H1 (cell line): ENCODE results near the gene DHCR24. TPM values are rescaled to one million over a fixed set of nuclear protein-coding genes. Genes with fewer than 3 reads are reported as not detected.
A peak's percentile ranks its signal among the peaks of the same experiment; 100 is the strongest.

Source experiments
- CTCF ChIA-PET: fragments of 300-600 bp; sonication (Branson Sonifier 250); formaldehyde crosslinking; loops from one replicate; lab custom pipeline; 2021; ENCODE audit not compliant: partially characterized antibody; lab: Charles Lee
- POLR2A ChIA-PET: fragments of 300-600 bp; sonication (Branson Sonifier 250); formaldehyde crosslinking; loops from one replicate; lab custom pipeline; 2021; ENCODE audit warnings: inconsistent platforms; ENCODE audit not compliant: partially characterized antibody; lab: Charles Lee
- DNase-seq, 2 experiments: peaks; one replicate each; pipeline versions ENCODE4 v3.0.0 to v3.0.0-alpha.2; 2010 to 2022; ENCODE audit warnings: low spot score in 2 of 2, low read depth in 1 of 2, mixed read lengths in 1 of 2
- FAIRE-seq: peaks from 2 replicates; lab custom pipeline; 2011; peaks lifted over from hg19 to GRCh38; lab: Jason Lieb, UNC
- H2AFZ ChIP-seq: 2 replicates; pipeline ENCODE4 v1.8.1; 2012; ENCODE audit warnings: low read length, inconsistent platforms
- H2AK5ac ChIP-seq: 2 replicates; pipeline ENCODE4 v1.6.1; 2013; ENCODE audit warnings: low read depth, low read length
- H2BK120ac ChIP-seq: replicated peaks from 2 replicates; pipeline ENCODE3; 2013; ENCODE audit warnings: low read depth, low read length, inconsistent platforms
- H2BK12ac ChIP-seq: 2 replicates; pipeline ENCODE4 v1.6.1; 2013; ENCODE audit warnings: low read depth, low read length
- H2BK15ac ChIP-seq: 2 replicates; pipeline ENCODE4 v1.6.1; 2013; ENCODE audit warnings: low read length
- H2BK20ac ChIP-seq: 2 replicates; pipeline ENCODE4 v1.6.1; 2013; ENCODE audit warnings: low read length
- H2BK5ac ChIP-seq: 2 replicates; pipeline ENCODE4 v1.6.1; 2013; ENCODE audit warnings: low read depth, low read length
- H3K14ac ChIP-seq: 2 replicates; pipeline ENCODE4 v1.6.1; 2013; ENCODE audit warnings: inconsistent platforms; ENCODE audit not compliant: insufficient read length
- H3K18ac ChIP-seq: 2 replicates; pipeline ENCODE4 v1.6.1; 2013; ENCODE audit warnings: low read length; ENCODE audit errors: extremely low read depth
- H3K23ac ChIP-seq: 2 replicates; pipeline ENCODE4 v1.6.1; 2013; ENCODE audit warnings: inconsistent platforms; ENCODE audit not compliant: insufficient read length
- H3K23me2 ChIP-seq: 2 replicates; pipeline ENCODE4 v1.6.1; 2013; ENCODE audit warnings: low read depth, low read length
- H3K27ac ChIP-seq: 2 replicates; pipeline ENCODE4 v1.6.1; 2011; ENCODE audit warnings: low read depth, low read length, inconsistent platforms
- H3K27me3 ChIP-seq, 4 experiments: replicated peaks in 1 of 4; 1 replicate in 1 of 4; 2 replicates in 3 of 4; pipeline versions ENCODE4 v1.6.1 to v1.8.1; 2011 to 2013; ENCODE audit warnings: low read length in 3 of 4, mild to moderate bottlenecking in 3 of 4, inconsistent platforms in 2 of 4, mixed read lengths in 2 of 4, moderate library complexity in 1 of 4; ENCODE audit not compliant: control insufficient read depth in 3 of 4, insufficient read depth in 3 of 4; ENCODE audit errors: extremely low read depth in 1 of 4
- H3K36me3 ChIP-seq, 4 experiments: 2 replicates each; pipeline versions ENCODE4 v1.6.1 to v1.8.1; 2011 to 2013; ENCODE audit warnings: mild to moderate bottlenecking in 4 of 4, low read length in 3 of 4, moderate library complexity in 2 of 4, control low read depth in 1 of 4, inconsistent platforms in 1 of 4; ENCODE audit not compliant: insufficient read depth in 4 of 4, control insufficient read depth in 2 of 4
- H3K4ac ChIP-seq: replicated peaks from 2 replicates; pipeline ENCODE3; 2013; ENCODE audit warnings: low read length, low read depth, mixed read lengths, inconsistent platforms; ENCODE audit not compliant: insufficient read length
- H3K4me1 ChIP-seq, 4 experiments: replicated peaks in 1 of 4; 1 replicate in 1 of 4; 2 replicates in 3 of 4; pipeline versions ENCODE4 v1.6.1 to v1.8.1; 2011 to 2013; ENCODE audit warnings: low read length in 3 of 4, inconsistent platforms in 2 of 4, mixed read lengths in 1 of 4; ENCODE audit not compliant: insufficient read depth in 4 of 4, control insufficient read depth in 3 of 4
- H3K4me2 ChIP-seq, 2 experiments: 2 replicates each; pipeline versions ENCODE4 v1.6.1 to v1.8.1; 2011 to 2013; ENCODE audit warnings: low read depth in 2 of 2, low read length in 2 of 2, control low read depth in 1 of 2, inconsistent platforms in 1 of 2, mild to moderate bottlenecking in 1 of 2; ENCODE audit not compliant: insufficient read depth in 1 of 2
- H3K4me3 ChIP-seq, 4 experiments: fragments of 200-600, 300-600 bp in 1 of 4; sonication (generic), shearing (Covaris generic), sonication (Bioruptor Twin) in 1 of 4; 2 replicates each; pipeline versions ENCODE4 v1.5.1 to v1.8.1; 2011 to 2016; ENCODE audit warnings: low read length in 4 of 4, low read depth in 3 of 4, control low read depth in 2 of 4, inconsistent platforms in 2 of 4, mild to moderate bottlenecking in 2 of 4, mixed read lengths in 1 of 4, moderate library complexity in 1 of 4; ENCODE audit not compliant: insufficient read depth in 2 of 4; ENCODE audit errors: extremely low read depth in 1 of 4
- H3K56ac ChIP-seq: replicated peaks from 2 replicates; pipeline ENCODE3; 2013; ENCODE audit warnings: low read depth, mild to moderate bottlenecking, mixed read lengths, low read length, inconsistent platforms; ENCODE audit not compliant: insufficient read length
- H3K79me1 ChIP-seq: 2 replicates; pipeline ENCODE4 v1.6.1; 2013; ENCODE audit warnings: low read depth, low read length, control low read depth
- H3K79me2 ChIP-seq, 2 experiments: 2 replicates each; pipeline versions ENCODE4 v1.6.1 to v1.8.1; 2012 to 2013; ENCODE audit warnings: low read length in 2 of 2, mild to moderate bottlenecking in 2 of 2, inconsistent platforms in 1 of 2; ENCODE audit not compliant: insufficient read depth in 2 of 2, control insufficient read depth in 1 of 2
- H3K9ac ChIP-seq, 4 experiments: replicated peaks in 1 of 4; 1 replicate in 1 of 4; 2 replicates in 3 of 4; pipeline versions ENCODE4 v1.6.1 to v1.8.1; 2011 to 2013; ENCODE audit warnings: low read depth in 3 of 4, low read length in 3 of 4, control low read depth in 2 of 4, mild to moderate bottlenecking in 2 of 4, moderate library complexity in 2 of 4, inconsistent platforms in 1 of 4; ENCODE audit errors: extremely low read depth in 1 of 4
- H3K9me3 ChIP-seq, 2 experiments: 2 replicates each; pipeline versions ENCODE4 v1.6.1 to v1.8.1; 2012 to 2013; ENCODE audit warnings: mild to moderate bottlenecking in 2 of 2, moderate library complexity in 2 of 2, control low read depth in 1 of 2, inconsistent platforms in 1 of 2, low read depth in 1 of 2, low read length in 1 of 2, mixed read lengths in 1 of 2; ENCODE audit not compliant: insufficient read depth in 2 of 2
- H4K20me1 ChIP-seq, 2 experiments: replicated peaks in 1 of 2; 2 replicates each; pipeline versions ENCODE3 to v1.8.1; 2011 to 2013; ENCODE audit warnings: inconsistent platforms in 2 of 2, low read length in 2 of 2, mild to moderate bottlenecking in 1 of 2; ENCODE audit not compliant: insufficient read depth in 2 of 2, control insufficient read depth in 1 of 2
- H4K5ac ChIP-seq: 2 replicates; pipeline ENCODE4 v1.6.1; 2013; ENCODE audit warnings: low read length, low read depth, mixed read lengths, inconsistent platforms; ENCODE audit not compliant: insufficient read length
- H4K8ac ChIP-seq: 2 replicates; pipeline ENCODE4 v1.8.0; 2013; ENCODE audit warnings: mild to moderate bottlenecking, moderate library complexity, low read length, inconsistent platforms; ENCODE audit not compliant: insufficient read depth; ENCODE audit errors: extremely low read depth
- H4K91ac ChIP-seq: replicated peaks from 2 replicates; pipeline ENCODE3; 2013; ENCODE audit warnings: low read length, mixed read lengths, inconsistent platforms; ENCODE audit not compliant: insufficient read length
- CREB1 ChIP-seq: IDR thresholded peaks from 2 replicates; pipeline ENCODE4 v1.6.1; 2012; ENCODE audit warnings: inconsistent platforms
- HDAC2 ChIP-seq, 2 experiments: fragments of 300-600 bp in 1 of 2; sonication (generic) in 1 of 2; IDR thresholded peaks; 2 replicates each; pipeline ENCODE4 v1.6.1; 2011 to 2012; ENCODE audit warnings: low read depth in 2 of 2, low read length in 2 of 2, mild to moderate bottlenecking in 2 of 2, moderate library complexity in 2 of 2, borderline replicate concordance in 1 of 2, inconsistent platforms in 1 of 2
- JUN ChIP-seq: IDR thresholded peaks from 2 replicates; pipeline ENCODE4 v1.6.1; 2011; ENCODE audit warnings: low read depth, mild to moderate bottlenecking, improper control_type of control experiment, low read length
- JUND ChIP-seq: IDR thresholded peaks from 2 replicates; pipeline ENCODE4 v1.6.1; 2011; ENCODE audit warnings: mild to moderate bottlenecking, improper control_type of control experiment, low read length
- KDM5A ChIP-seq: fragments of 200-600 bp; IDR thresholded peaks from 2 replicates; pipeline ENCODE4 v1.7.1; 2012; ENCODE audit warnings: mild to moderate bottlenecking, low read length, inconsistent platforms, mixed read lengths
- POLR2A ChIP-seq, 2 experiments: IDR thresholded peaks; 1 replicate in 1 of 2; 2 replicates in 1 of 2; pipeline ENCODE4 v1.6.1; 2011; ENCODE audit warnings: low read depth in 2 of 2, low read length in 2 of 2, mild to moderate bottlenecking in 2 of 2; ENCODE audit errors: control extremely low read depth in 1 of 2
- POLR2AphosphoS5 ChIP-seq: IDR thresholded peaks from 2 replicates; pipeline ENCODE4 v1.6.1; 2011; ENCODE audit warnings: low read depth, low read length
- POU5F1 ChIP-seq: IDR thresholded peaks from 2 replicates; pipeline ENCODE4 v1.6.1; 2011; ENCODE audit warnings: low read depth, mild to moderate bottlenecking, low read length, moderate library complexity
- SP2 ChIP-seq: IDR thresholded peaks from 2 replicates; pipeline ENCODE4 v1.6.1; 2012; ENCODE audit warnings: mild to moderate bottlenecking, low read length, inconsistent platforms
- SP4 ChIP-seq: IDR thresholded peaks from 2 replicates; pipeline ENCODE4 v1.6.1; 2012; ENCODE audit warnings: low read length, inconsistent platforms
- SRF ChIP-seq: IDR thresholded peaks from 2 replicates; pipeline ENCODE4 v1.6.1; 2011; ENCODE audit warnings: mild to moderate bottlenecking, low read depth, low read length, moderate library complexity
- TBP ChIP-seq: IDR thresholded peaks from 2 replicates; pipeline ENCODE4 v1.6.1; 2011; ENCODE audit warnings: low read depth, low read length, improper control_type of control experiment
- TCF12 ChIP-seq: IDR thresholded peaks from 2 replicates; pipeline ENCODE4 v1.6.1; 2011; ENCODE audit warnings: low read depth, mild to moderate bottlenecking, low read length
- ZNF274 ChIP-seq: IDR thresholded peaks from 2 replicates; pipeline ENCODE4 v1.7.0; 2012; ENCODE audit warnings: low read length, borderline replicate concordance; ENCODE audit errors: extremely low read depth
- WGBS, 2 experiments: shearing (Covaris generic) in 1 of 2; methylation state at CpG; one replicate each; pipeline versions ENCODE4 v1.1.6 to v1.1.7; 2013 to 2015; ENCODE audit warnings: low lambda C conversion rate in 2 of 2, mixed read lengths in 2 of 2, inconsistent platforms in 1 of 2, low coverage in 1 of 2, missing lambda C conversion rate in 1 of 2; ENCODE audit not compliant: insufficient replicate concordance in 2 of 2, insufficient coverage in 1 of 2, insufficient read length in 1 of 2; ENCODE audit errors: extremely low coverage in 1 of 2, missing lambda C conversion rate in 1 of 2; 5-methylcytosine and 5-hydroxymethylcytosine counted together
- polyA plus RNA-seq, 7 experiments: library from polyadenylated mRNA; depleted of rRNA in 3 of 7; stranded (reverse) in 5 of 7; unstranded in 2 of 7; fragments of >200 nt in 5 of 7; fragments of 200-250 nt in 2 of 7; gene quantifications; 1 replicate in 5 of 7; 2 replicates in 1 of 7; 4 replicates in 1 of 7; pipeline versions ENCODE4 v1.2.1 to v1.2.3, GENCODE V29; 2011 to 2013; ENCODE audit warnings: missing spikeins in 2 of 7, mixed read lengths in 2 of 7
- total RNA-seq: library from RNA; stranded (reverse); fragmentation: NEBNext Ultra II Directional; extraction: Animal tissue kit (Norgen Biotek cat#: 25700); gene quantifications from 2 replicates; pipeline ENCODE4 v1.2.1, GENCODE V29; 2021
- TF ChIP-seq, protein P1 (sequence below): IDR thresholded peaks from 2 replicates; pipeline ENCODE4 v1.6.1; 2011; ENCODE audit warnings: low read length, improper control_type of control experiment

Gene DHCR24
- total and polyA plus RNA-seq, 2 of the 8 experiments (the other 6 are each of a cell fraction or from before 2014, with no cell fraction given), result 370 to 419 TPM

DNA sequence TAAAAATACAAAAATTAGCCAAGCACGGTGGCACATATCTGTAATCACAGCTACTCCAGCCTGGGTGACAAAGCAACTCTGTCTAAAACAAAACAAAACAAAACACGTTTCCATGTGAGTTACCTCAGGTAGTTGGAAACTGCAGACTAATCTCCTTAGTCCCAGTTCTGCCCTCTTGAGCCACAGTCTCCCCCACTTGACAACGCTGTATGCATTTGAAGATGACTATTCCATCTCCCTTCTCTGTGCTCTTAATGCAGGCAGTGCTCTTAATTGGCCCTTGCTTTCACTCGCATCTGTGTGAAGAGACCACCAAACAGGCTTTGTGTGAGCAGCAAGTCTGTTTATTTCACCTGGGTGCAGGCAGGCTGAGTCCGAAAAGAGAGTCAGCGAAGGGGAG, 19.6 kb upstream of the DHCR24 start:
- Histone ChIP-seq H2BK120ac (no peak overlapping the region), H2AFZ (0 out of 2 replicates have a peak overlapping the region, but pooled peaks have one; percentile 13), H3K27me3 (no peaks in the 10 kb centered on the region), H2BK20ac (0 out of 2 replicates have a peak overlapping the region, but pooled peaks have one; percentile 23), H3K79me2 (no peaks in the 10 kb centered on the region), H2BK15ac (no peak overlapping the region), H3K36me3 (no peaks in the 10 kb centered on the region), H2AK5ac (no peak overlapping the region), H3K27ac (no peak overlapping the region), H4K91ac (peak overlapping the region; percentile 79), H3K9ac (no peak overlapping the region), H3K4me2 (no peak overlapping the region), H3K9me3 (no peaks in the 10 kb centered on the region), H3K18ac (peak overlapping the region; percentile 60; the same call in 1 of the 2 replicates), H3K4me3 (no peak overlapping the region), H3K23me2 (no peaks in the 10 kb centered on the region), H2BK12ac (peak overlapping the region; percentile 99), H3K23ac (no peak overlapping the region), H4K5ac (no peak overlapping the region), H4K8ac (no peak overlapping the region), H3K14ac (no peak overlapping the region), H2BK5ac (peak overlapping the region; percentile 63; the same call in 1 of the 2 replicates), H3K79me1 (no peaks in the 10 kb centered on the region), H4K20me1 (no peaks in the 10 kb centered on the region), H3K4me1 (peaks cover 0 to 3% (median under 1%) of the 10 kb centered on the region in 4 experiments; a peak in 1 of 7 replicates), H3K56ac (no peak overlapping the region), H3K4ac (no peak overlapping the region)
- CTCF ChIA-PET, result interaction anchor here (1.0 to 2.0 kb wide), 4 partner anchors 10 to 40 kb away, joined by 3 to 5 read pairs (median 4); no protein-coding TSS in a partner anchor
- TF ChIP-seq JUN, result no peak
- TF ChIP-seq HDAC2 (IDR thresholded peaks at IDR 0.05; ENCODE audit: borderline replicate concordance in 1 of 2, low read depth in 2 of 2, low read length in 2 of 2), result no peak
- no peak for TF ChIP-seq ZNF274
- no peak for TF ChIP-seq KDM5A
- no peak for TF ChIP-seq CREB1
- TF ChIP-seq POU5F1, result no peak
- TF ChIP-seq TCF12, result no peak
- no peak for TF ChIP-seq TBP
- no peak for TF ChIP-seq POLR2A (IDR thresholded peaks at IDR 0.05; ENCODE audit: control extremely low read depth in 1 of 2, low read depth in 2 of 2, low read length in 2 of 2)
- no peak for TF ChIP-seq SP4
- TF ChIP-seq, protein P1, sequence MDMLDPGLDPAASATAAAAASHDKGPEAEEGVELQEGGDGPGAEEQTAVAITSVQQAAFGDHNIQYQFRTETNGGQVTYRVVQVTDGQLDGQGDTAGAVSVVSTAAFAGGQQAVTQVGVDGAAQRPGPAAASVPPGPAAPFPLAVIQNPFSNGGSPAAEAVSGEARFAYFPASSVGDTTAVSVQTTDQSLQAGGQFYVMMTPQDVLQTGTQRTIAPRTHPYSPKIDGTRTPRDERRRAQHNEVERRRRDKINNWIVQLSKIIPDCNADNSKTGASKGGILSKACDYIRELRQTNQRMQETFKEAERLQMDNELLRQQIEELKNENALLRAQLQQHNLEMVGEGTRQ, result no peak
- TF ChIP-seq JUND, result no peak
- no peak for TF ChIP-seq SP2
- TF ChIP-seq POLR2AphosphoS5, result no peak
- no peak for TF ChIP-seq SRF
- DNase-seq, result no peak
- POLR2A ChIA-PET, result no interaction called here
- FAIRE-seq, result no peak
- 83% methylated on average over 6 of the region's 6 CpGs; no CpG with 5 or more reads in 1 of the 2 experiments for WGBS, 2 experiments
